ENCODE measurements around the gene FUNDC2. TPM values are rescaled to one million over a fixed set of nuclear protein-coding genes. Genes with fewer than 3 reads are reported as not detected.

FUNDC2 gene
- total RNA-seq, 1 donor from 2014 or later: 22.5 TPM

DNA sequence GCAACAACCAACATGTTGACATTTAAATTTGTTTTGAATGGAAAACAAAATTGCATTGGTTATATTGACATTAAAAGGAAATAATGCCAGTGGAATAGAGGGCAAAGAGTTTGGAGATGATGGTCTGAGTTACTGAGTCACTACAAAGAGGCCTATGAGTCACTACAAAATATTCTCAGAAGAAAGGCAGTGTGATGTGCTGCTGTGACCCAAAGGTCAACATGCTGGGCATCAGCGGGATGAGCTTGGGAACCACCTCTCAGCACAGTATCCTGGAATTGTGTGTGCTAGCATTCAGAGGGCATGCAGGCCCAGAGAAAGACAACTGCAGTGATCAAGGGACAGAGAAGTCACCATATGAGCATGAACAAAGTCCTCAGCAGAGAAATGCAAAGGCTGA is 41.5 kb downstream of the FUNDC2 start:
- DNase-seq (ENCODE audit: extremely low read depth, low read depth, low spot score): no peak

DNA sequence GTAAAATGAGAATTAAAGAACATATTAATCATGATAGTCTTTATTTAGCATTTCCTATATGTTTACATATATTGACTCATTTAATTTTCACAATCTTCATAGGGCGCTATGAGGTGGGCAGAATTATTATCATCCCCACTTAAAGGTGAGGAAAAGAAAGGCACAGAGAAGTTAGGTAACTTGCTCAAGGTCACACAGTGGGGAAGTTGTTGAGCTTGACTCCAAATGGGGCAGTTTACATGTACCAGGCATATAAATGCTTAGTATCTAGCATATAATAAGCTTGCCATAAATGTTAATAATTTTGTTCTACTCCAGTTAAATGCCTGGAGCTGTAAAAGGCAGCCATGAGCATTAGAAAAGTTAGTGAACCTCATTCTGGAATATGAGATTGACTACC is 42.8 kb downstream of the FUNDC2 start:
- no peak for DNase-seq (ENCODE audit: extremely low read depth, low read depth, low spot score)

DNA sequence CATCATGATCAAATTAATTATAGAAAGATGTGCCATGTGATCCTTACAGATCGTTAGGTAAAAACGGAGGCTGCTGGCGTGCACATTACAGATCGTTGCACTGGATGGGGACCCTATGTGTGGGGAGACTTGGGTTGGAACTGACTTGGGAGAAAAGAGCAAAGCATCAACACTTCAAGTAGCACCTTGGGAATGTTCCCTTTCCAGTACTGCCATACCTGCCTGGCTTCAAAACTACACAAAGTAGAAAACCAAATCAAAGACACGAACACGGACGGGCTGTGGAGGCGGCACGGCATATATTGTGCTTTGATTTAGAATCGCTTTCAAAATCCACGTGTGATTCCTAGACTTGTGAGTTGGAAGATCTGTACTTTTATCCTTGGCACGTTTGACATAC is 43.4 kb downstream of the FUNDC2 start:
- DNase-seq (ENCODE audit: extremely low read depth, low read depth, low spot score): no peak

DNA sequence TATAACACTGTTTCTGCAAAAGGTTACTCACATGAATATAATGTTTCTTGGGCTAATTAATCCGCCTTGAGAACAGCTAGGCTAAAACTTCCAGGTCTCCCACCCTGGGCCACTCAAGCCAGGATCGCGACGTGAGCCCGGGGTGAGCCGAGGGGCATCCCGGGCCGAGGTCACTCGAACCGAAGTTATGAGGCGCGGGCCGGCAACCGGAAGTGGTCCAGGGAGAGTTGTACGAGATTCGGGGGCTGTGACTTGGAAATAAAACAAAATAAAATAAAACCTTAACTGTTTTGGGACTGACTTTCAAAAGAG is 44.0 kb downstream of the FUNDC2 start:
- DNase-seq (ENCODE audit: extremely low read depth, low read depth, low spot score): no peak

DNA sequence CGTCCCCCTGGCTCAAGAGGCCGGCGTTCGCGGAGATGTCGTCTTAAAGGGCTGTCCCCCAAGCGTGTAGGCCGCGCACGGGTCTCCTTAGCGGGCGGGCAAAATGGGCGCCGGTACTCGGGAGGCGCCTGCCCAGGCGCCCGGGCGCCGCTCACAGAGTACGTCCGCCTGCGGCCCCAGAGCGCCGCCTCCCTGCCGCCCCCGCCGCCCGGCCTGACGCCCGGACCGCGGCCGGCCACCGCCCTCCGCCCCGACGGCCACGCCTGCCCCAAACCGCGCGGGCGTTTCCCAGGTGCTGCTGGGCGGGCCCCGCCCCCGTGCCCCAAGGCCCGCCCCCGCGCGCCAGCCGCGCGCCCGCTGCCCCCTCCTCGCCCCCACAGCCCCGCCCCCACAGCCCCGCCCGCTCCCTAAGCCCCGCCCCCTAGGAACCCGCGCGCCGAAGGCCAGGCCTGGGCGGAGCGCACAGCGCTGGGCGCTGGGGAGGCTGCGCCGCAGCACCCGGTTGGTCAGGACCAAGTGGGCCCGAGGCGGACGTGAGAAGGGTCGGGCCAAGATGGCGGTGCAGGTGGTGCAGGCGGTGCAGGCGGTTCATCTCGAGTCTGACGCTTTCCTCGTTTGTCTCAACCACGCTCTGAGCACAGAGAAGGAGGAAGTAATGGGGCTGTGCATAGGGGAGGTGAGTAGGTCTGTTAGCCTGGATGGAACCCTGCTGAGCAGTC is 44.5 kb downstream of the FUNDC2 start, which contains the start of the genes BRCC3, CMC4 and MTCP1:
Gene BRCC3 (plus strand): TSS at position 534 of the 719 bp plus-strand sequence. CDS start 20 bp downstream, at position 554.
Gene CMC4 (minus strand): TSS at position 162 of the 719 bp plus-strand sequence. CDS start 7,113 bp downstream, outside the sequence.
Gene MTCP1 (minus strand): TSS at position 162 of the 719 bp plus-strand sequence. CDS start 5,126 bp downstream, outside the sequence.
- DNase-seq (ENCODE audit: extremely low read depth, low read depth, low spot score): no peak

DNA sequence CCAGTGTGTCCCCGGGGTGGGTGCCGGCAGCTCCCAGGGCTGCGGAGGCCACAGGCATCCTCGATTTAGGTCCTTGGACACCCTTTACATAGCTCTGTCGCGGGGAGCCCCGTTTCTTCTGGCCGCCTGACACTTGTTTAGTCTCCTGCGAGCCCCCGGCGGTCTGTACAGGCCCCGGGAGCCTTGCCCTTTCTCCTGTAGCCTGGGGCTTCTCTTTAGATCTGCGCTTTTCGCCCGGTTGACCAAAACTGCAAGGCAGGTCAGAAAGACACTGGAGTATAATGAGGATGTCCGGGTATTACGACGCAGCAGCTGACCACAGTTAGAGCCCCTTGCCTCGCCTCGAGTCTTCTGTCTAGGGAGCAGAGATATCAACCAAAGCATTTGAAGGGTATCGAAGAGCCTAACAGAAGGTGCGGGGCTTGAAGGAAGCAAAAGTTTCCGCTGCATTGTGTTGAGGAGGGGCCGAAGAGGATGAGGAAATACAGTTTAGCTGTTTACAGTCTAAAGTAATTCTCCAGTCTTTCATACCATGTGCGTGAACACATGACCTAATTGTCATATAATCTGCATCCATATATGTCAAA is 45.1 kb downstream of the FUNDC2 start:
- DNase-seq (ENCODE audit: extremely low read depth, low read depth, low spot score): no peak

DNA sequence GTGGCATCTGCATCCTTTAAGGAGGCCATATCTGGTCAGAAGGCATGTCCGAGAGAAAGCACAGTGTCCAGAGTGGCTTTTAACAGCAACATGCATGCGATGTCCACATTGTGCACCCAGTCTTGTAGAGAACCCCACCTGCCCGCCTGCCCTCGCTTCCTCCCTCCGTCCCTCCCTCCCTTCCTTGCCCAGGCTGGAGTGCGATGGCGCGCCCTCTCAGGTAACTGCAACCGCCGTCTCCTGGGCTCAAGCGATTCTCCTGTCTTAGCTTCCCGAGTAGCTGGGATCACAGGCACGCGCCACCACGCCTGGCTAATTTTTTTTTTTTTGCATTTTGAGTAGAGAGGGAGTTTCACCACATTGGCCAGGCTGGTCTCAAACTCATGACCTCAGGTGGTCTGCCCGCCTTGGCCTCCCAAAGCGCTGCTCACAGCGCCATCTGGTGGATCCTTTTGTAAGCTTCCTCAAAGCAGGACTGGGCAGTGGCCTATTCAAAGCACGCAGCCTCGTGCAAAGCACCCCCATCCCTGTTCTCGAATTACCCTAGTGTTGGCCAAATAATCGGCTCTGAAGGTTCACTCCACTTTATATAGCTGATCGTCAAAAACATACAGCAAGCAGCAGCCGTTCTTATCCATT is 59.7 kb downstream of the FUNDC2 start:
- no peak for DNase-seq (ENCODE audit: extremely low read depth, low read depth, low spot score)

DNA sequence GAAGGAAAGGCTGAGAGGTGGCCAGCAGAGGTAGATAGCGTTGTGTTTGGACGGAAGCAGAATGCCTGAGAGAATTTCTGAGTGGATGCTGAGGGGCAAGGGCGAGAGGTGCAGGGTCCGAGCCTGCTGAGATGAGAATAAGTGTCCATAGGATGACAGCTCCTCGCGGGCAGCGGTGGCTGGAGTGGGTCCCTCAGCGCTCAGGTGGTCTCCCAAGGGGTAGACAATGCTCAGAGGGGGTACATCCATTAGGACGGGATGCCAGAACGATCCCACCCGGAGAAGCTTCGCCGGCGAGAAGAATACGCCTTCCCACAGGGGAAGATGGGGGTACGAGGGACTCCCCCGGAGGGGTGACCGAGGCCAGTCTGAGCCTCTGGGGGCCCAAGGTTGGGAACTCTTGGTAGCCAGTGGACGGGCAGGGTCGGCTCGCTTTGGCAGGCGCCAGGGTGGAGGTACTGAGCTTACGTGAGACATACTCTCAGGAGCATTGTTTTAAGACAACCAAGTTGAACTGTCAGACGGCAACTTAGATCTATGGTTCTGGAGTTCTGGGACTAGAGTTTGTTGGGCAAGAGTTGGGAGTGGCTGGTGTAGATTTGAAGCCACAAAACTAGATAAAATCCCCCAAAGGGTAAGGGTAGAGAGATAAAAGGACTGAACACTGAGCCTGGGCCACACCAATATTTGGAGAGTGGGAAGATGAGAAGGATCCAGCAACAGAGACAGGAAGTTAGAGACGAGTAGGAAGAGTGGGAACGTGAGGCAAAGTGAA is 60.5 kb downstream of the FUNDC2 start:
- no peak for DNase-seq (ENCODE audit: extremely low read depth, low read depth, low spot score)

DNA sequence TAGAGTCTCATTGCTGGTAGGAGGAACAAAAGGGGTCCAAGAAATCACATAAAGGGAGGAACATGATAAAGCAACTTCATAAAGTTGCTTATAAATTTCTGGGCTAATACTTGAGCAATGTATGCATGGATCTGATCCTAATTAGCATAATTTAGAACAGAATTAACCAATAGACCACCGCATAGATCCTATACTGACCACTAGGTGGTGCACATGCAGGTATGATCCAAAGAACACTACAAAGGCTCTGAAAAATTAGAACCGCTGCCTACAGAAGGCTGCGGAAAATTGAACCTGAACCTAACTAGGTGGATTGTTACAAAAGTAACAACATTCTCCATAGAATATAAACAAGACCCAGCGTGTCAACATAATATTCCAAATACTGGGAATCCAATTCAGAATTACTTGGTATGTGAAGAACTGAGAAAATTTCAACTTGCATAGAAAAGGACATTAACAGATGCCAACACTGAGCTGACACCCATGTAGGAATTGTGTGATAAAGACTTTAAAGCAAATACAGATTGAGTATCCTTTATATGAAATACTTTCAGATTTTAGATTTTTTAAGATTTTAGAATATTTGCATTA is 67.9 kb downstream of the FUNDC2 start:
- no peak for DNase-seq (ENCODE audit: extremely low read depth, low read depth, low spot score)

DNA sequence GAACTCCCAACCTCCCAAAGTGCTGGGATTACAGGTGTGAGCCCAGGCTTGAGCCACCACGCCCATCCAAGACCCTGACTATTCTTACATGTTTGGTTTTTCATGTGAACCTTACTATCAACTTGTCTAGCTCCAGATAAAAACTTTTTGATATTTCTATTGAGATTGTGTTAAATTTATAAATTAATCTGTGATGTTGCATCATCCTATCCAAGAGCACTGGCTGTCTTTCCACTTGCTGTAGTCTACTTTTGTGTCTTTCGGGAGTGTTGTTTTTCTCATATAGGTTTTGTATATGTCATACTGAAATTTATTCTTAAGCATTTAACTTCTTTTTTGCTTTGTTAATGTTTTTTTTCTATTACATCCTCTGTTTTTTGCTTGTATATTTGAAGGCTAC is 79.3 kb downstream of the FUNDC2 start:
- DNase-seq (ENCODE audit: extremely low read depth, low read depth, low spot score): no peak

DNA sequence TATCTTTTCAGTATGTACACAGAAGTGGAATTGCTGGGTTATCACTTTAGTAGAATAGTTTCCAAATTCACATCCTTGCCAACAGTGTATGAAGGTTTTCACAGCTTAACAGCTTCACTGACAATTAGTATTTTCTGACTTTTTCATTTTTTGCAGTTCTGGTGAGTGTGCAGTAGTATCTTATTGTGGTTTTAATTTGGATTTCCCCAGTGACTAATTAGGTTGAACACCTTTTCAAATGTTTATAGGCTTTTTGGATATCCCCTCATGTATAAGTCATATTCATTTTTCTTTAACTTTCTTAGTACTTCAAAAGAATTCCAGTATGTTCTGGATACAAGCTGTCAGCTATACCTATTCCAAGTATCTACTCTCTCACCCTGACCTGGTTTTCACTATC is 81.8 kb downstream of the FUNDC2 start:
- DNase-seq (ENCODE audit: extremely low read depth, low read depth, low spot score): no peak

Other genes with a start within 250 kb of the FUNDC2 start
- 32.9 and 39.2 TPM in 2 replicates for gene MPP1, start 221.4 kb upstream of the FUNDC2 start, total RNA-seq
- not detected in 2 replicates for gene SMIM9, start 192.2 kb upstream of the FUNDC2 start, total RNA-seq
- gene F8A1, start 140.5 kb upstream of the FUNDC2 start, total RNA-seq: 8.8 and 21.4 TPM in 2 replicates
- gene F8, start 4.1 kb upstream of the FUNDC2 start, total RNA-seq: 1.5 and 1.8 TPM in 2 replicates
- gene CMC4, start 44.3 kb downstream of the FUNDC2 start, total RNA-seq: 10.6 and 10.9 TPM in 2 replicates
- 0.92 and 6.6 TPM in 2 replicates for gene MTCP1, start 44.3 kb downstream of the FUNDC2 start, total RNA-seq
- gene BRCC3, start 44.7 kb downstream of the FUNDC2 start, total RNA-seq: 15.8 and 16.2 TPM in 2 replicates
- 36.1 and 42.6 TPM in 2 replicates for gene VBP1, start 189.6 kb downstream of the FUNDC2 start, total RNA-seq
- 0.05 TPM in 1 of 2 replicates, not detected in the other for gene RAB39B, start 237.6 kb downstream of the FUNDC2 start, total RNA-seq

All from glomerular endothelial cell (primary cell).